Activated gamma-delta T cell treated with Interleukin-2 at 50 U/mL for 16 hours (primary cell): ENCODE data around the gene AKAP17A.
A peak's percentile ranks its signal among the peaks of the same experiment; 100 is the strongest.
"Not testable (repeated sequence)": the region's sequence is repeated elsewhere in the genome, so short reads cannot be mapped to it uniquely, and the experiment has no call there.

Experiments used
- DNase-seq: peaks from one replicate; pipeline ENCODE4 v3.0.0-alpha.2; 2020

Gene AKAP17A

GRCh38 chrX:1591102-1591862, at the start of gene AKAP17A:
TSS of gene AKAP17A (plus strand) at chrX:1591604. CDS start at chrX:1593463, 1,859 bp downstream.
- peak; percentile 98 for DNase-seq

GRCh38 chrX:1542994-1543725, 48.2 kb upstream of the AKAP17A start:
- DNase-seq, result no peak

GRCh38 chrX:1545776-1546408, 45.5 kb upstream of the AKAP17A start:
- DNase-seq, result no peak

- no peak for DNase-seq
Observed at GRCh38 chrX:1546691-1547251, 44.6 kb upstream of the AKAP17A start.

GRCh38 chrX:1551959-1552546, 39.4 kb upstream of the AKAP17A start:
- DNase-seq, result no peak

GRCh38 chrX:1554469-1555210, 36.8 kb upstream of the AKAP17A start:
- peak; percentile 75 for DNase-seq

GRCh38 chrX:1555370-1555769, 36.0 kb upstream of the AKAP17A start:
- DNase-seq, result no peak

- not testable (repeated sequence) for DNase-seq
Observed at GRCh38 chrX:1557442-1557841, 34.0 kb upstream of the AKAP17A start.

- DNase-seq, result no peak
Observed at GRCh38 chrX:1558761-1559468, 32.5 kb upstream of the AKAP17A start.

- DNase-seq, result no peak
Observed at GRCh38 chrX:1561164-1561563, 30.2 kb upstream of the AKAP17A start.

- DNase-seq, result not testable (repeated sequence)
Observed at GRCh38 chrX:1564077-1564476, 27.3 kb upstream of the AKAP17A start.

GRCh38 chrX:1564750-1565683, 26.4 kb upstream of the AKAP17A start:
- DNase-seq, result no peak

GRCh38 chrX:1574181-1574580, 17.2 kb upstream of the AKAP17A start:
- DNase-seq, result not testable (repeated sequence)

- DNase-seq, result no peak
Observed at GRCh38 chrX:1576201-1576992, 15.0 kb upstream of the AKAP17A start.

- no peak for DNase-seq
Observed at GRCh38 chrX:1577845-1578244, 13.6 kb upstream of the AKAP17A start.

GRCh38 chrX:1578511-1579173, 12.8 kb upstream of the AKAP17A start:
- no peak for DNase-seq

GRCh38 chrX:1581132-1581531, 10.3 kb upstream of the AKAP17A start:
- peak; percentile 73 for DNase-seq

- peak; percentile 53 for DNase-seq
Observed at GRCh38 chrX:1582686-1583437, 8.5 kb upstream of the AKAP17A start.
